Breast epithelium (tissue), 3 donors: ENCODE results near the gene GNAT2.

Experiments
- CTCF ChIP-seq, 3 donors: fragments of 450-650 bp; IDR thresholded peaks; one replicate each; pipeline ENCODE4 v1.5.1; 2016 to 2017; ENCODE audit warnings: antibody characterized with exemption in 3 of 3, mild to moderate bottlenecking in 3 of 3, moderate library complexity in 3 of 3
- POLR2A ChIP-seq: fragments of 450-650 bp; IDR thresholded peaks from one replicate; pipeline ENCODE4 v1.6.1; 2016; ENCODE audit warnings: antibody characterized with exemption, mild to moderate bottlenecking, moderate library complexity

- TF ChIP-seq CTCF (IDR thresholded peaks at IDR 0.05), result no peak
- no peak for TF ChIP-seq POLR2A
These were observed 19.8 kb upstream of the GNAT2 start for GRCh38 chr1:109639063-109639840.
